Measurements from ENCODE around the gene MYOM3.
"Not testable (repeated sequence)": the region's sequence is repeated elsewhere in the genome, so short reads cannot be mapped to it uniquely, and the experiment has no call there.

MYOM3 gene

DNA sequence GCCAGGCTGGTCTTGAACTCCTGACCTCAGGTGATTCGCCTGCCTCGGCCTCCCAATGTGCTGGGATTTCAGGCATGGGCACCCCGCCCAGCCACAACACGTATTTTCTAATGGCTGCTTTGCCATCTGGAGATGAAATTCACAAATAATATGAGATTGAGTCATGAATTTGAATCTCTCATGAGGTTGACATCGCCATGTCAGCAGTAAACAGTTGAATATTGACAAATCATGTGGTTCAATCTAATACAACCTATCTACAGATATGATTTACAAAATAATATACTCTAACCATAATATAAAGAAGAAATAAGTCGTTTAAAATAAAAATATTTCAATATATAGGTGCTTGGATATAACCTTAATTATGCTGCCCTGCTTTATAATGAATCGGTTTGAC, 42.1 kb downstream of the MYOM3 start:
- DNase-seq, result no peak

DNA sequence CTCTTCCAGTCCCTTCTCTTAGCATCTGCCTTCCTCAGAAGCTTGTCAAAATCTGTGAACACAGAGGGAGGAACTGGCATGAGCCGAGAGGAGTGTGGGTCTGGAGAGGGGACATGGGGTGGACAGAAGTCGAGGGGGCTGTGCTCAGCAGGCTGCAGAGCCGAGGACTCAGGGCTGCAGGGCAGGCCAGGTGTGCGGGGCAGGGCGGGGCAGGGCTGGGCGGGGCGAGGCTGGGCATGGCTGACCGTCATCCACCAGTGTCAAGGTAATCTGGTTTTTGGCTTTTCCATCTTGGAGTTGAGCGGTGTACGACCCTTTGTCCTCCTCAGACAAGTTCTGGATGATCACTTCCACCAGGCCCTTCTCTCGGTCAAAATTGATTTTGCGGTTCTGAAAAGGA, 44.0 kb downstream of the MYOM3 start:
- no peak for DNase-seq

DNA sequence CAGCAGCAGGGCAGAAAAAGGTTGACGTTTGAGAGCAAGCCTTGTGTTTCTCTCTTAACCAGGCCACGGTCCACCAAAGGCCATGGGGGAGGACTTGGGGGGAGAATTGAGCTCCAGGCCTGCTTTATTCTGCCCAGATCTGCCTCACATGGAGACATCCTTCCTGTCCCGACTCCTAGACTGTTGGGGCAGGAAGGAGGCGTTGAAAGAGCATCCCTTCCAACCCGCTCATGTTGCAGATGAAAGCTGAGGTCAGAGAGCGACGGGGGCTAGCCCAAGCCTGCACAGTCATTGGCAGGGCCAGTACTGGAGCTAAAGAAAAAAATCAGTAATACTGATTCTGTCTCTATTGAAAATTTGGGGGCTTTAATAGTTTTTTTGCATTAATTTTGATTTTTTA, 46.6 kb downstream of the MYOM3 start:
- no peak for DNase-seq

DNA sequence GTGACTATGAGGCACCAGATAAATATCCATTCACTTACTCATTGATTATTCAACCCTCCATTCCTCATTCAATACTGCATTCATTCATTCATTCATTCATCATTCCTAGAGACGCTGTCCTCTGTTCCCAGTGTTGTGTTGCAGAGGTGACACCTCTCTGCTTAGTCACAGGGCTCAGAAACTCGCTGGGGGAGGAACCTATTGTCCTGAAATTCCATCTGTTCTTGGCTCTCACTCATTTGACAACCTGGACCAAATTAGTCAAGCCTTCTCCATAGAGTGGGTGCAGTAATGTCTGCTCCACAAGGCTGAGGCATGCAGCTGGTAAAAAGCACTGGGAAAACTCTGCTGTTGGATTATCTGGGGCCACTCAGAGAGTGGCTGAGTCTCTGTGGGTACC, 49.7 kb downstream of the MYOM3 start:
- no peak for DNase-seq

DNA sequence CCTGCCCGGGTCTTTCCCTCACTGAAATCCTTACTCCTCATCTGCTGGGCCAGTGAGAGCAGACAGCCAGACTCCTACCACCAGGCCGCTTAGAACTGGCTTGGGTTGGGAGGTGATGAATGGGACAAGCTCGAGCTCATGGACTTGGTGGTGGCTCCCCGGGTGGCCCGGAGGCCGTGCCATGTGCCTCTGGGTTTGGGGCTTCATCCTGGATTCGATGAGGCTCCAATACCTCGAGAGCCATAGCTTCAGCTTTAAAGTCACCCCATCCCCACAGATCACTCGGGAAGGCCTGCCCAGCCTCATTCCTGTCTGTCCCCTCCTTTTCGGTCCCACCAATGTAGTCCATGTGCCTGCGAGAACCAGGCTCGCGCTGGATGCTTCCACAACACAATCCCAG, 51.5 kb downstream of the MYOM3 start:
- no peak for DNase-seq

DNA sequence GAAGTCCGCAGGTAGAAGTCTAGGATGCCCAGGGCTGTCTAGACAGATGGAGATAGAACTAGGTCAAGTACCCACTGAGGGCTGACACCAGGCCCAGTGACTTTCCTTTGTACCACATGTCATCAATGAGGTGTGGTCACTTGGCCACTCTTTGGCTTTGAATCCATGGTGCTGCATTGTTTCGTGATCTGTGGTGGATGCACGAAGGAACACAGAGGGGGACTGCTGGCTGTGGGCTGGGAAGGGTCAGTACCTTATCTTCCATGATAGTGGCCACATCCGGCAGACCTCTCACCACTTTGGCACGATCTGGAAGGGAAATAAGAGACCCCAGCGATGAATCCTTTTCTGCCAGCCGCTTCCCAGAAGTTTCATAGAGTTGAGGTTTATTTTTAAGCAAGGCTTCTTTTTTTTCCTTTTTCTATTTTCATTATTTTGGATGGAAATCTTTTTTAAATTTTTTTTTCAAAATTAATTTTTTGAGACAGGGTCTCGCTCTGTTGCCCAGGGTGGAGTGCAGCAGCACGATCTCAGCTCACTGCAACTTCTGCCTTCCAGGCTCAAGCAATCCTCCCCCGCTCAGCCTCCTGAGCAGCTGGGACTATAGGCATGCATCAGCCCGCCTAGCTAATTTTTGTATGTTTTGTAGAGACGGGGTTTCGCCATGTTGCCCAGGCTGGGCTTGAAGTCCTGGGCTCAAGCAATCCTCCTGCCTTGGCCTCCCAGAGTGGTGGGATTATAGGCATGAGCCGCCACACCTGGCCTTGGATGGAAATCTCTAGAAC, 53.1 kb downstream of the MYOM3 start:
- no peak for DNase-seq

DNA sequence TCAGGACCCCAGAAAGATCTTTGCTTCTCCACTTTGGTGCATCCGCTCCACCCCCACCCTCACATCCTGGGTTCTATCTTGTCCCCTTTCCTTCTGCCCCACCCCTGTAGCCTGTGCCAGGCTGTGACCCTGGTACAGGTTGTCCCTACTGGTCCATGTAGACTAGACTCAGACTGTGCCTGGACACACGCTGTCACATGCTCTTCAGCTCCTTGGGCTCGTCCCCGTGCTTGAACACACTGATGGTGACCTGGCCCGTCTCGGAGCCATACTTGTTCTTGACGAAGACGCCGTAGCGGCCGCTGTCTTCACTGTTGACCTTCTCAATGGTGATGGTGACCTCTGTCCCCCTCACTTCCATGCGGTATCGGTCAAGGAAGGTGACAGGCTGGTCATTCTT, 54.8 kb downstream of the MYOM3 start:
- DNase-seq, result no peak

DNA sequence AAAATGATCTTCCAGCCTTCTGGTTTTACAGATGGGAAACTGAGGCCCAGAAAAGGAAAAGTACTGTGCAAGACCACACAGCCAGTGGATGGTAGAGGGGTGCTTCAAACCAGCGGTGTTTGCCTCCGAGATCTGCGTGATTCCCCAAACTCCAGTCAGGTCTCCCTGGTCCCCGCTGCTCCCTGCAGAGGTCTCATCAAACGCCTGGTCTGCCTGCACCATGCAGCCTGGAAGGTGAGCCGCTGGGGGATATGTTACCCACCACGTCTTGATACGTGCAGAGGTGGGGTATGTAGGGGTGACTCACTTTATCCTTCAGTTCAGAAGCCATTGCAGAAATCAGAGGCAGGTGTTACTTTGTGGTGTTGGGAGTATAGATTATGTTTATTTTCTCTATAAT, 56.3 kb downstream of the MYOM3 start:
- no peak for DNase-seq

DNA sequence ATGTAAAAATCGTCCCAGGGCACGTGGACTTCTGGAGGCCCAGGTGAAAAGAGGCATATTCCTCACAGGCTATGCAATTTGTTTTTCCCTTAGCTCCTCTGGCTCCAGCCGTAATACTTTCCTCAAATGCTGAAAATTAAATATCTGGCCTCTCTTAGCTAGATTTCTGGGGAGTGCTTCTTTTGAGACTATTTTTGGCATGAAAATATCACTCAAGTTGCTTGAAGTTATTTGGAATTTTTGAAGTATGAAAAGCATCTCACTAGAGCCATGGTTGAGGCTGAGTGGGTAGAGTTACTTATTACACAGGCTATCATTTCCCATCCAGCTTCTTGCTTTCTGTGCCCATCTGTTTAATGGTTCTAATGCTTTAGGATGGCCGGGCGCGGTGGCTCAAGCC, 59.7 kb downstream of the MYOM3 start:
- no peak for DNase-seq

DNA sequence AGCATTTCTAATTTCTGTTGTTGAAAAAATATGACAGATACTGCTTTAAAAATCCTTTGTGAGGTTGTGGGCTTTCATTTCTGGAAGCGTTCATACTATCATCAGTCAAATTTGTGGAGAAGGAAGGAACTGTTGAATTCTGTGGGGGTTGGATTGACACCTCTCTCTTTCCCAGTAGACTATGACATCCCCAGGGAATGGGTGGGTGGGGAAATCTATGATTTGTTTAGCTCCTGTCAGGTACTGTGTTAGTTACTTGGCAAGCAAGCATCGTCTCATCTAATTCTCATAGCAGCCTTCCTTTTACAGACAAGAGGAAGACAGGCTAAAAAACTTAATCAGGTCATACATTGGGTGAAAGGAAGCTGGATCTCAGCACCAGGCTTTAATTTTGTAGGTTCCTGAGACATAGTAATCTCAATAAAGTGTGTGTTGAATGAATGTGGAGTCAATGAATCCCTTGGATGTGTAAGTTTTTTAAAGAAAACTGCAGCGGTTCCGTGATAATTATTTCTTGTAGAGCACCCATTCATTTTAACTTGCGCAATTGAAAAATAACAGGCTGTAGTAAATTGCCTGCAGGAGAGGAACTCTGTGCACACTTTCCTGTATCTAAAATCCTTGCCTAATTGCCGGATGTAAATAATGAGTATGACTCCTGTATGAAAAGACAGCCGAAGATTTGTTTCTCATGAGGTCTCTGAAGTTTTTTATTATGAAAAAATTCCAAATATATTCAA, 60.6 kb downstream of the MYOM3 start:
- DNase-seq, result no peak

DNA sequence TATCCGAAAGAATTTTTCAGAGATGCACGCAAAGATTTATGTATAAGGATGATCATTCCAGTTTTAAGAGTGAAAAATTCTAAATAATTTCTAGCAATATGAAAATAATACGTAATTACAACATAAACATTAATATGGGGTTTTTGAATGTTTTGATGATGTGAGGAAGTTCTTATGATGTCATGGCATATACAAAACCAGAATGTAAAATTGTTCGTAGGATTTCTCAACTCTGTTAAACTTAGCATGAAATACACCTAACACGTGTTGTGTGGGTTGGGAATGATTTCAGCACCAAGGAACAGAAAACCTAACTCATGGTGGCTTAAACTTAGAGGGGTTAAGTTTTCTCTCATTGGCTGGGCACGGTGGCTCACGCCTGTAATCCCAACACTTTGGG, 62.2 kb downstream of the MYOM3 start:
- no peak for DNase-seq

DNA sequence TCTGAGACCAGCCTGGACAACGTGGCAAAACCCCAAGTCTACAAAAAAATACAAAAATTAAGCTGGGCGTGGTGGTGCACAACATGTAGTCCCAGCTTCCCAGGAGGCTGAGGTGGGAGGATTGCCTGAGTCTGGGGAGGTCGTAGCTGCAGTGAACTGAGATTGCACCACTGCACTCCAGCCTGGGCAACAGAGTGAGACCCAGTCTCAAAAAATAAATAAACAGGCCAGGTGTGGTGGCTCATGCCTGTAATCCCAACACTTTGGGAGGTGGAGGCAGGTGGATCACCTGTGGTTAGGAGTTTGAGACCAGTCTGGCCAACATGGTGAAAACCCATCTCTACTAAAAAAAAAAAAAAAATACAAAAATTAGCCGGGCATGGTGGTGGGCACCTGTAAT, 63.0 kb downstream of the MYOM3 start:
- not testable (repeated sequence) for DNase-seq

DNA sequence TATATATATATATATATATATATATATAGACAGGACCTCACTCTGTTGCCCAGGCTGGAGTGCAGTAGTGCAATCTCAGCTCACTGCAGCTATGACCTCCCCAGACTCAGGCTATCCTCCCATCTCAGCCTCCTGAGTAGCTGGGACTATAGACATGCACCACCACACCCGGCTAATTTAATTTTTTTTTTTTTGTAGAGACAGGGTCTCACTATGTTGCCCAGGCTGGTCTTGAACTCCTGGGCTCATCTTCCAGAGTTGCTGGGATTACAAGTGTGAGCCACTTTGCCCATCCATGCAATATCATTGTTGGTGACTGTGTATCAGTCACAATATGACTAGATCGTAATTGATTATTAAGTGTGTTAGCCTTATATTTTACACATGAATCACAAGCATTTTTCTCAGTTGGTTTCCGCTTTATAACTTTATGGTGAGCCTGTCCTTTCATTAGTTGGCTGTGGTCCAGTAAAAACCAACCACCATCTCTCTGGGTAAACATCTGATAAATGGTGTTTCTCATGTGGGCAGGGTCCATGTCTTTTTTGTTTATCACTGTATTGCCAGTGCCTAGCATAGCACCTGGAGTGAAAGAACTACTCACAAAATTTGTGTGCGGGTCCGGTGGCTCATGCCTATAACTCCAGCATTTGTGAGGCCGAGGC, 63.6 kb downstream of the MYOM3 start:
- DNase-seq, result no peak

DNA sequence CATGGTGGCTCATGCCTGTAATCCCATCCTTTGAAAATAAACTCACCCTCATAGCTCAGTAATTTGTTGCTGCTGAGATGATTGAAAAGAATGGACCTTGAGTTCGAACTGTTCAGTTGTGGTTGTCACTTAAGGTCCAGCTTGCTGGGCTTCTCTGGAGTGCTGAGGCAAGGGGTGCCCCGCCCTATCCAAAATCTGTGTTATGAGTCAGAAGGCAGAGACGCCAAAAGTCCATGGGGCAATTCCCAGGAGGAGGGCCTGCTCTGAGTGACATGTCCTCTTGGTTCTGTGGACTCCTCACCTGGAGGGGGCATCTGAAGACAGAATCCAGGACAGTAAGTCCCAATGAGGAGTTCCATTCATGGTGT, 64.8 kb downstream of the MYOM3 start:
- DNase-seq, result no peak

DNA sequence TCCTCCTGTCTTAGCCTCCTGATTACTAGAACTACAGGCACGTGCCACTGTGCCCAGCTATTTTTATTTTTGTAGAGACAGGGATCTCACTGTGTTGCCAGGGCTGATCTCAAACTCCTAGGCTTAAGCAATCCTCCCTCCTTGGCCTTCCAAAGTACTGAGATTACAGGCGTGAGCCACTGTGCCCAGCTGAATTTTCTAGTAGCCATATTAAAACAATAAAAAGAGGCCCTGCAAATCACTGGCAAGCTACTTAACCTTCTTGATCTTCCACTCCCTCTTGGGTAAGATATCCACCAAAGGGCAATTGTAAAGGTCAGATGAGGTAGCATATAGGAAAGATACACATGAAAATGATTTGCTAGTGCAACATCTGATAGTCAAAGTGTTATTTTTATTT, 66.2 kb downstream of the MYOM3 start:
- DNase-seq, result no peak

DNA sequence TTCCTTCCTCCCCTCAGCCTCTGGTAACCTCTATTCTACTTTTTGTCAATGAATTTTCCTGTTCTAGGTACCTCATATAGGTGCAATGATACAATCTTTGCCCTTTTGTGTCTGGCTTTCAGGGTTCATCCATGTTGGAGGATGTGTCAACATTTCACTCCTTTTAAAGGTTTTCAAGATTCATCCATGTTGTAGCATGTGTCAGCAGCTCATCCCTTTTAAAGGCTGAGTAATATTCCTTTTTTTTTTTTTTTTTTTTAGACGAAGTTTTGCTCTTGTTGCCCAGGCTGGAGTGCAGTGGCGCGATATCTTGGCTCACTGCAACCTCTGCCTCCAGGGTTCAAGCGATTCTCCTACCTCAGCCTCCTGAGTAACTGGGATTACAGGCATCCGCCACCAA, 67.3 kb downstream of the MYOM3 start:
- DNase-seq, result not testable (repeated sequence)

DNA sequence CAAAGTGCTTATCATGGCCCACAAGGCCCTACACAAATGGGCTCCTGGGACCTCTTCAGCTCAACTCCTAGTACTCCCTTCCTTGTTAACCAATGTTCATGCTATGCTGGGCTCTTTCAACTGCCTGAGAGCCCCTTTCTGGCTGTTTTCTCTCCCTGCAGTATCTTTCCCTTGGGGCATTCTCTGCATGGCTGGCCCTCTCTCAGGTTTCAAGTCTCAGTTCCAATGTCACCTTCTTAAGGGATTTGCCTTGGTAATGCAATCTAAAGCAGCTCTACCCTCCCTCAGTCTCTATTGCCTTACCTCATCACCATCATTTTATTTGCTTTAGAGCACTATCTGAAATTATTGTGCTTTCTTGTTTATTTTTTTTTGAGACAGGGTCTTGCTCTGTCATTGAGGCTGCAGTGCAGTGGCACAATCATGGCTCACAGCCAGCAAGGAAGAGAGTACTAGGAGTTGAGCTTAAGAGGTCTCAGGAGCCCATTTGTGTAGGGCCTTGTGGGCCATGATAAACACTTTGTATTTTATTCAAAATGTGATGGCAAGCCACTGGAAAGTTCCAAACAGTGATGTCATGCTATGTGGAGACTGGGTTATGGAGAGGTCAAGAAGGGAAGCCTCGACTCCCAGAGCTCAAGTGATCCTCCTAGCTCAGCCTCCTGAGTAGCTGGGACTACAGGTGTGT, 68.4 kb downstream of the MYOM3 start:
- no peak for DNase-seq

DNA sequence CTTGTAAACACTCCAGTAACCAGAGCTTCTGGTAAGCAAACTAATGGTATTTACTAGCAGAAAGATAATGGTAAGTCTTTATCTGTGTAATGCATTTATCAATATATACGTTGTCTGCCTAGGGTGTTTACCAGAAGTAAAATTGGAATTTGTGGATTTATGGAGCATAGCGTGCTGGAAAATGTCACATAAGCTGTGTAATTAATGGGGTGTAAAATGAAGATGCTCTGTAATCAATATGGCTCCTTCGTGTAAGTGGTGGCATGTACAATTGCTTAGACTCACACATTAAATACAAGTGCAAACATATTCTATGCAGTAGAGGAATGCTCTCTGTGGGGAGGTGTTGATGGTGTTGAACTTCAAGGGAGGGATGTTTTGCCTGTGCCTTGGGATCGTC, 69.6 kb downstream of the MYOM3 start:
- DNase-seq, result no peak

DNA sequence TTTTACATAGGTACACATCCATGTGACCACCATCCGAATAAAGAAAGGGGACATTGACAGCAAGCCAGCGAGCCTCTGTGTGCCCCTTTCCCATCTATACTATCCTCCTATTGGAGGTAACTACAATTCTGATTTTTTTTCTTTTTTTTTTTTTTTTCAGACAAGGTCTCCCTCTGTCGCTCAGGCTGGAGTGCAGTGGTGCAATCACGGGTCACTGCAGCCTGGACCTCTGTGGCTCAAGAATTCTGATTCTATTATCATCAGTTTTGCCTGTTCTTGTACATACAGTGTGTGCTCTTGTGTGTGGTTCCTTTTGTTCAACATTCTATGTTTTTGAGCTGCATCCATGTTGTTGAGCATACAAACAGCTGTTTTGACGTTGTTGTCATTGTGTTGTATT, 75.8 kb downstream of the MYOM3 start:
- DNase-seq, result no peak

DNA sequence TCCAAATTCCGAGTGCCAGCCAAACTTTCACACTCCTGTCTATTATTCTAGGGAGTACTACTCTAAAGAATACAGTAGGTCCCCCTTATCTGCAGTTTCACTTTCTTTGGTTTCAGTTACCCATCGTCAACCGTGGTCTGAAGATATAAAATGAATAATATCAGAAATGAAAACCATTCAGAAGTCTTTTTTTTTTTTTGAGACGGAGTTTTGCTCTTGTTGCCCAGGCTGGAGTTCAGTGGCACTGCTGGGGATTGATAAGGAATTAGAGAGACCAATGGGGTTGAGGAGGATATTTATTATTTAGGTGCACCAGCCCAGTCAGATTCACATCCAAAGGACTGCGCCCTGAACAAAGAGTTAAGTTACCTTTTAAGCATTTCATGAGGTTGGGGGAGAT, 79.0 kb downstream of the MYOM3 start:
- DNase-seq, result no peak

DNA sequence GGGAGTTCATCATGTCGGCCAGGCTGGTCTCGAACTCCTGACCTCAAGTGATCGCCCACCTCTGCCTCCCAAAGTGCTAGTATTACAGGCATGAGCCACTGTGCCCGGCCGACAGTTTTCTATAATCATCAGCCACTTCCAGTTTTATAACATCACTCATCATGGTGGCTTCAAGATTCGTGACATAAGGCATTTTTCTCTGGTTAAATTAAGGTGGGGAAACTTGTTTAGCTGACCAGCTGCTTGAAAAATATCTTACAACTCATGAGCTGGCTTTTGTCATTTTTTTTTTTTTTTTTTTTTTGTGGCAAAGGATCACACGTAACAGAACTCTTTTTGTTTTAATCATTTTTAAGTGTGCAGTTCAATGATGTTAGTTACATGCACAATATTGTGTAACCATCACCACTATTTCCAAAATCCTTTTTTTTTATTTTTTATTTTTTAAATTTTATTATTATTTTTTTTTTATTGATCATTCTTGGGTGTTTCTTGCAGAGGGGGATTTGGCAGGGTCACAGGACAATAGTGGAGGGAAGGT, 80.9 kb downstream of the MYOM3 start:
- DNase-seq, result not testable (repeated sequence)

DNA sequence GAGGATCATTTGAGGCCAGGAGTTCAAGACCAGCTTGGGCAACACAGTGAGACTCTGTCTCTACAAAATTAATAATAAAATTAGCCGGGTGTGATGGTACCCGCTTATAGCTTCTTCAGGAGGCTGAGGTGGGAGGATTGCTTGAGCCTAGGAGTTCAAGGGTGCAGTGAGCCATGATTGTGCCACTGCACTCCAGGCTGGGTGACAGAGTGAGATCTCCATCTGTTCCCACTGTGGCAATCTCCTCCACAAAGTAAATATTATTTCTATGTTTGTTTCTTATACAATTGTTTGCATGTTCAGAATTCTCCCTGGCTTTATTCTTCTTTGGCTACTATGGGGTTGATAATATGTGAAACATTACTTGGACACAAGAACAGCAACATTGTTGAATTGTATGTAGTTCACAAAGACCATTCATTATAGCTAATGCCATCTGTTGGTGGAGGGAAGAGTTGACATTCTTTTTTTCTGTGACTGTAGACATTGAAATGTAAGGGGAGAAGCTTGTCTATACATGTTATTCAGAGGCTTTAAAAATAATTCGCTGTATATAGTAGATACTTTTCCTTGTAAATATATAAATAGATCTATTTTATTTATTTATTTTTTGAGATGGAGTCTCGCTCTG, 84.0 kb downstream of the MYOM3 start:
- DNase-seq, result peak; percentile 35
